IPS-NIHi11 (cell line): ENCODE data around the gene KCNN4.
"Not testable (repeated sequence)": the region's sequence is repeated elsewhere in the genome, so short reads cannot be mapped to it uniquely, and the experiment has no call there.

Experiments used
- DNase-seq: peaks from one replicate; pipeline ENCODE4 v3.0.0; 2012; ENCODE audit warnings: mixed read lengths, low spot score

KCNN4 gene

DNA sequence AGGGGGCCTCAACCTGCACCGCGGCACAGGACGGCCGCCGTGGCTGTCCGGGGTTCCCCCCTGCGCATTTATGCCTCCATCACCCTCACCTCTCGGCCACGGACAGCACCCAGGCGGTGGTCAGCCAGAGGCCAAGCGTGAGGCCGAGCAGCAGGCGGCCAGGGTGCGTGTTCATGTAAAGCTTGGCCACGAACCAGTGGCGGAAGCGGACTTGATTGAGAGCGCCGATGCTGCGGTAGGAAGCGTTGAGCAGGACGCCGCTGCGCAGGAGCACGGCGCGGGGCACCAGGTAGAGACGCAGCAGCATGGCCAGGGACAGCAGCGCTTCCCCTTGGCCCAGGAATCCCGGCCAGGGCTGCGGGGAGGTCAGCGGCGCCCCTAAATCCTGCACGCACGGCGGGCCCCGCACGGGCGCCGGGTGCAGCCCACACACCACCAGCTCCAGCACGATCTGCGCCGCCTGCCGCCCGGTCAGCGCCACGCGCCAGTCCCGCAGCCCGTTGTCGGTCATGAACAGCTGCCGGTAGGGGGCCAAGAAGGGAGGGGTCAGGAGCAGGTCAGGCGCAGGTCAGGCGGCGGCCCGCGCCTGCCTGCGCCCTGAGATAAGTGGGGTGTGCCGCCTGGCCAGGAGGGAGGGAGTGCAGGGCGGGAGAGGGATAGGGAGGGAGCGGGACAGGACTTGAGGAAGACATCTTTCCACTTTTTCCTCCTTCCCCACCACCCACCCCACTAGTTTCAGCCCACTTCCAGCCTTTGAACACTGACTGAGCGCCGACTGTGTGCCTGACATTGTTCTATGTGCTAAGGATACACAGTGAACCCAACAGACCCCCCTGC is 6.5 kb downstream of the KCNN4 start:
- peak; percentile 92 for DNase-seq

DNA sequence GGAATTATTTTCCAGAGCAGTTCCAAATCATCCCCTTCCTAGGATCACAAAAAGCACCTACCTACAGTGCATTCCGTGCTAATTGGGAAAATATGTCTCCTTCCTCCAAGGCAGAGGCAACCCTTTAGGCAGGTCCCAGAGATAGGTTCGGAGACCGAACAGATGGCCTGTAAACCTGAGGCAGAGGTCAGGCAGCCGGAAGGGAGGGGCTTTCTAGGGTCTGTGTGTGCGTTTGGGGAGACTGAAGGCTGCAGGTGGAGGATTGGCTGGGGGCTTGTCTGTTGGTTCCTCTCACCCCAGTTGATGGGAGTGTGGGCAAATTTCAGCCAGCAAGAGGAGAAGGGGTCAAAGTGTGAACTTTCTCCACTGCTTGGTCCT is 7.1 kb downstream of the KCNN4 start:
- no peak for DNase-seq

DNA sequence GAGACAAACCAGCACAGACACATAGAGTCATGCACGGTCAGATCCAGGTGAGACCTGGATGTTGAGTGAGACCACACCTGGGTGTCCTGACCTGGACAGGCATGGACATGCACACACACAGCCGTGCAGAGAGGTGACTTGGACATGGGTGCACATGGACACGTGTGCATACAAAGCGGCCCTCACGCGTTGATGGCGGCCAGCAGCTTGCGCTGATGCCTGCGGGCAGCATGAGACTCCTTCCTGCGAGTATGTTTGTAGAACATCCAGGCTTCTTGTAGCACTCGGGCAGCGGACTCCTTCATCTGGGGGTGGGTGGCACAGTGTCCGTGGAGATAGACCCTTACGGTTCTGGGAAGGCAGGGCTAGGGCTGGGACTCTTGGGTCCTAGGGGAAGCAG is 11.5 kb downstream of the KCNN4 start:
- DNase-seq = no peak

DNA sequence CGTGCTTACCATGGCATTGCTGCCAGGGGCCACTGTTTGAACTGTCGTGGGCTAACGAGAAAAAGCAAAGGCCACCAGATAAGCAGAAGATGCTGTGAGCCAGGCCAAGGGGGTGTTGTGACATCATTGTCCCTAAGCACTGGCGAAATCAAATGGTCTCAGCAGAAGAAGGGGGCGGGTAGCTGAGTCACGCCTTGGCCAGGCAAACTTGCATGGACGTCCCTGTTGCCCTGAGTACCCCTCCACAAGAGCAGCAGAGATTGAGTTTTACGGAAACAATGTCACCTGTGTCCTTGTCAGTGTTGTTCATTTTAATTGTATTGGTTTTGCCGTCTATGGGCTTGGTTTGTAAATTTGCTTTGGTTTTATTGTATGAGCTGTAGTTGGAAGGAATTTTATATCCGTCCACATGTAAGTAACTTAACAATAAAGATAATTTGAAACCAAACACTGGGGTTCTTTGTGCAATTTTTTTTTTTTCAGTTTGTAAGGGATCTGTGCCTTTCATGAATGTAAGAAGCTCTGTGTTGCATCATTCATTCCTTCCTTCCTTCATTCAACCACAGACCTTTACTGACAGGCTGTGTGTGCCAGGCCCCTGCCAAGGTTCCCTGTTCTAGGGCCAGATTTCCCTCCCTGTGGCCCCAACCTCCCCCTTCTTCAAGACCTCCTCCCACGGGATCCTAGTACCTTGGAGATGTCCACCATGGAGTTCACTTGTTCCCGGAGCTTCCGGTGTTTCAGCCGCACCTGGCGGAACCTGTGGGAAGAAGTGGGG is 12.3 kb downstream of the KCNN4 start:
- DNase-seq = no peak

DNA sequence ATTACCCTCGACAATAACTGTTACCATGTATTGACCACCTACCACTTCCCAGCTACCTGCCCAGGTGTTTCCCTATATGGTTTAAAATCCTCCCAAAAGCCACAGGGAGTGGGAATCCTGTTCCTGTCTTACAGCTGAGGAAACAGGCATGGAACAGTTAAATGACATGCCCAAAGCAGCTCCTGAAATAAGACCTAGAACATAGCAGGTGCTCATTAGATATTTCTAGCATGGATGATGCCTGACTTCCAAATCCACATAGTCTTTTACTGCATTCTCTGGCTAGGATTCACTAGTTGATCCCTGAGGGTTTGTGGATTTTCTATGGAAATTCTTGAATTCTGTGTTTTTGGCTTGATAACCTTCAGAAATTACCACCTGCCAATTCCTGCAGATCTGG is 13.0 kb downstream of the KCNN4 start:
- DNase-seq = no peak

DNA sequence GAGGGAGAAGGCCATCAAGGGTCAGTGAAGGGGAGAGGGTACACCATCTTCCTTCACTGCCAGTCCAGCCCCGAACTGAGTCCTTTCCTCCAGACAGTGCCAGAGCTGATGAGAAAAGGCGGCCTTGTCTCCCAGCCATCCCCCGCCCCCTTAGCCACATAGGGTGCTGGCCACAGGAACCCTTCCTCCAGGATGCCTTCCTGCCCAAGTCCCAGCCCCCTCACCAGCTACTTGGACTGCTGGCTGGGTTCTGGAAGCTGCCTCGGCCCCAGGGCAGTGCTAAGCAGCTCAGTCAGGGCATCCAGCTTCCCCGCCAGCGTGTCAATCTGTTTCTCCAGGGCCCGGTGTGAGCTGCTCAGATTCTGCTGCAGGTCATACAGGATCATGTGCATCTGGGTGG is 13.5 kb downstream of the KCNN4 start:
- DNase-seq = no peak

DNA sequence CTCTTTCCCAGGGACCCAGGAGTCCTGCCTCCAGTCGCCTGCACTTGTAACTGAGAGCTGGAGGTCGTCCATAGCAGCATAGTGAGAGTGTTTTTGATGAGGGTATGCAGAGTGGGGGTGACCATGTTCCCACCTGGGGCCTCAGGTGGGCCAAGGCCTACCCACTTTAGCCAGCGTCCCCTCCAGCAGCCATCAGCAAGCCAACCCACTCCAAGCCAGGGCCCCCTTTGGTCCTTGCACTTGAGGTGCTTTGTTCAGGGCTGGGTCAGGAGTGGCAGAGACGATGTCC is 14.1 kb downstream of the KCNN4 start:
- no peak for DNase-seq

DNA sequence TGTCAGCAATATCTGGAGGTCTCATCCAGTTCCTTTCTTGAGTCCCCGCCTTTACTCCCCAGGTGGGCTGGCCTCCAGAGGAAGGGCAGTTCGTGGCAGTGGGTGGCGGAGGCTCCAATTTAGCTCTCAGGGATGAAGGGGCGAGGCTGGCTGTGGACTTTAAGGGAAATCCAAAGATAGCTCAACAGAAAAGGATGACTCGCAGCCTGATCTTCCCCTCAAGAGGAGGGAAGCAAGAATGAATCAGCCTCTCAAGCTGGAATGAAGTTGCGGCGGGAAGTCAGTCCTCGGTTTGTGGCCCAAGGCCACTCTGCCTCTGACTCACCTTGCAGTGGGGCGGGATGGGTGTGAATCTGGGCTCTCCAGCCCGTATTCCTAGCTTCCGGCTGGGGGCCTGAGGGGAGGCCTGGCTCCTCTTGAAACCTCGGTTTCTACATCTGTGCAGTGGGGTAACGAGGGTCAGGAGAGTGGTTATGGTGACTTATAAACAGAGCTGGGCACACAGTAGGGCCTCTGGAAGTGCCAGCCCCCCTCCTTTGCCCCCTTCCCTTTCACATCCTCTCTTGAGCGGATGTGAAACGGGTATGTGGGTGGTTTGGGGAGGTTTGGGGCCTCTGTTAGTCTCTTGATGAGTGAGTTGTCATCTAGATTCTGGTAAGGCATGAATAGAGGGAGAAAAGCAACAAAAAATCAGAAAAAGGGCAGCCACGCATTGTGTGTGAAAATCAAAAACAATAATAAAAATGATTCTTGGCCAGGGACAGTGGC is 15.5 kb downstream of the KCNN4 start:
- no peak for DNase-seq

DNA sequence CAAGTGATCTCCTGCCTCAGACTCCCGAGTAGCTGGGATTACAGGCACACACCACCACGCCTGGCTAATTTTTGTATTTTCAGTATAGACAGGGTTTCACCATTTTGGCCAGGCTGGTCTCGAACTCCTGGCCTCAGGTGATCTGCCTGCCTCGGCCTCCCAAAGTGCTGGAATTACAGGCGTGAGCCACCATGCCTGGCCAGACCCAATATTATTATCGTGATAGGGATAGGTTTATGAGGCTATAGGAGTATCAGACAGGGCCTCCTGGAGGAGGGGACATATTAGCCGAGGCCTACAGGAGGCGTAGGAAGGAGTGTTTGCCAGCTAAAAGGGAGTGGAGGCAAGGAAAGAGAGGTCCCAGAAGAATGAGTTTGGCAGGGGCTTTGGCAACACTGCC is 16.1 kb downstream of the KCNN4 start:
- DNase-seq = not testable (repeated sequence)

DNA sequence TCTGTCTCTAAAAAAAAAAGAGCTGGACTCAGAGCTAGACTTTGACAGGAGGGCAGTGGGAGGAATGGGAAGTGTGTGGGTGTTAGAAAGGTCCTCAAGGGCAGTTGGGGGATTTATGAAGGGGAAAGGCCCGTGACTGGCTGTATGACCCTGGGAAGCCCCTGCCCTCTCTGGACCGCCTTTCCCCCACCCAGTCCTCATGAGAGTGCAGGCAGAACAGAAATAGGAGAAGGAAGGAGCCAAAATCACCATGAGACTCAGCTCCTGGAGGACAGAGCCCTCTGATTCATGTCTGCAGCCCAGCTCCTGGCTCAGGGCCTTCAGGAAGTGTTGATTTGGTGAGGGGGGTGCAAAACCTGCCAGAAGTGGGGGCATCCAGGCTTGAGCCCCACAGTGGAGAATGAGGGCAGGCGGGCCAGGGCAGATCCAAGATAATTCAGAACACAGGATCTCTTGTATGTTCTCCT is 17.3 kb downstream of the KCNN4 start:
- DNase-seq = no peak

DNA sequence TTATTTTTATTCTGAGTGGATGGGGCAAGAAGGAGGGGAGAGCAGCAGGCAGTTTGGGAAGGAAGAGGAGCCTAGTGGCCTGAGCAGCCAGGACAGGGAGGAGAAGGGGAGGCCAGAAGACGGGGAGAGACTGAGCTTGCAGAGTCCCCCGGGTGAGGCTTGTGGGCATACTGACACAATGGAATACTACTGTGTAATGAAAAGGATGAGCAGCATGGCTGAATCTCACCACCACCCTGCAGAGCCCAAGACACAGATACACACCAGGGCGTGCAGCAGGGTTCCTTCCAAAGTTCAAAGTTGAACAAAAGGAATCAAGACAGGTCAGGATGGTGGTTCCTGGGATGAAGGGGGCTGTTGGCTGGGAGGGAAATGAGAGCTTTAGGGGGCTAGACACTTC is 18.0 kb downstream of the KCNN4 start:
- no peak for DNase-seq

DNA sequence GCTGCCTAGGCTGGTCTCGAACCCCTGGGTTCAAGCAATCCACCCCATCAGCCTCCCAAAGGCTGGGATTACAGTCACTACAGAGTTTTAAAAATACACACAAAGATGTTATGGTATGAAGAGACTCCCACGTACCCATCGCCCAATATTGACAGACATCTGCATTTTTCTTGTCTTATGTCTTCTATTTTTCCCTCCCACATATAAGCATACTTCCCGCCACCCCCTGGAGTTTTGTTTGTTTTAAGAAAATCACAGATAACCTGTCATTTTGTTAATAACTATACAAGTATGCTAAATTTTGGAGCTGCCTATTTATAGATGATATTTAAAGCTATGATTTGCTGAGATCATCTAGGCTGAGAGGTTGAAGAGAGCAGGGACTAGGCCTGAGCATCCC is 19.8 kb downstream of the KCNN4 start:
- DNase-seq = no peak

DNA sequence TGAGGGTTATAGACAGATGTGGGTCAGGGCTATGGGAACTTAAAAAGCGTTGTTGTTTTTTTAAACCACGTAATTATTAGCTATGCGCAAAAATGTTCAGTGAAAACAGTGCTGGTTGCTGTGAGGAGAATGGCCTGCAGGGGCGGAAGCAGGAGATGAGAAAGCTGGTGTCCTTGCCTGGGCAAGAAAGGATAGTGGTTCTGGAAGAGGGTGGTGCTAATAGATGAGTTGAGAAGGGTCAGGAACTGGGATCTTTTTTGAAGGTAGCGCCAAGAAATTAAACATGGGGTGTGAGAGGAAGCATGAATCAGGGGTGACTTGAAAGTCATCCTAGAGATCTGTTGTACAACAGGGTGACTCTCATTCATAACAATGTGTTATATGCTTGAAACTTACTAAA is 21.3 kb downstream of the KCNN4 start:
- no peak for DNase-seq

DNA sequence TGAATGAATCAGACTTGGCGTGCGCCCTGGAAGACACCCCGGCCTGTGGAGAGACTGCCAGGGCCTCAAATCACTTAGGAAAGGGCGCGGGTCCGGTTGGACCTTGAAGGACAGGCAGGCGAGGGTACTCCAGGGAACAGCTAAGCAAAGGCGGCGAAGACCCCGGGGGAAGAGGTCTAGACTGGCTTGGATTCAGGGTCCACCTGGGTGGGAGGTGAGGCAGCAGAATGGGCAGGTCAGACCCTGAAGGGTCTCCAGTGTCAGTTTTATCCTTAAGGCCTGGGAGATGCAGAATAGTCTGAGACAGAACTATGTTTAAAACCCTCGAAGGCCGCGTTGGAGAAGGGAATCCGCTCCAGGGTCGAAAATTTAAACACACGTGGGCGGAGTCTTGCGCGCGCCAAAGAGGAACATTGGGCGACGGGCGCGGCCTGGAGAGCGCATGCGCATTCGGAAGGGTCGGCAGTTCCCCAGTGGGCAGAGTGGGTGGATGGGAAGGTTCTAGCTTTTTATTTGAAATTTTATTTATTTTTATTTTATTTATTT is 25.4 kb downstream of the KCNN4 start:
- DNase-seq = peak; percentile 70

DNA sequence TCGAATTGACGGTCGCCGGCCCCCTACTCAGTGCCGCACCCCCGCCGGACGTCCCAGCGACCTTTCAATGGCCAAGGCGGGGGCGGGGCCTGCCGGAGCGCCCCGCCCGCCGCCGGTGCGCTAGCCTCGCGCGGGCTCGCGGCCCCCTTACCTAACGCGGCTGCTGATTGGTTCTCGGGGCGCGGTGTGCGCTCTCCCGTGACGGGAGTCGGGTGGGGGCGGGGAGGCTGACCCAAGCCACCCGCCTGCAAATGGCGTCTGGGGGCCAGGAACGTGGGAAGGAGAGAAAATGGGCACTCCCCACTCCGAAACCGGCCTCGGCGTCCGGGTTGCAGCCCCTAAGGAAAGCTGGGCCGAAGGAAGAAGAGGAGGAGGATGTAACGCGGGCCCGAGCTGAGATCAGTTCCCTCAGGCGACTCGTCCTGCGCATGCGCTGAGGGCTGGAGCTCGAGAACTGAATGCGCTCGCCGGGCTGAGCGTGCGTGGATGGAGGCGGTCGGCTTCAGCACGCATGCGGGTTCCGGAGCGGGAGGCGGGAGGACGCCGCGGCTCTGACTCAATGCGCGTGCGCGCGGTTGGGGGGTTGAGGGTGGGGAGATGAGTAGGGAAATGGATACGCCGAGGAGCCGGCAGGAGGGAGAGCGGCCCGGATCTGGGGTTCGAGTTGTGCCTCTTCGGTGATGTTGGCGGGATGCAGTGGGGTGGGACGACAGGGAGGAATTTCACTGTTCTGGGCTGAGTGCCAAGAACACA is 26.1 kb downstream of the KCNN4 start, which contains the start of gene SMG9:
Gene SMG9, minus strand, starts transcription at position 460 of the 753 bp plus-strand sequence. CDS start 4,221 bp downstream, outside the sequence.
- peak; percentile 97 for DNase-seq

DNA sequence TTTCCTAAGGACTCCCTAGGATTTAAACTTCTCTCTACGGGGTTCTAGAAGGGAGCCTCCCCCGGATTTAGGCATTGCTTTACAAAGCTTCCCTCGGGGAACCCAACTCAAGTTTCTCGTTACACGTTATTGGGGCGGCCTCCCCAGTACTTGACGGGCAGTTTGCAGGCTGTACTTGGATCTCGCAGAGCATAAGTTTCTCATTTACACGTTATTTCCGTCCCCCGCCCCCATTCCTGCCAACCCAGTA is 26.6 kb downstream of the KCNN4 start:
- no peak for DNase-seq

DNA sequence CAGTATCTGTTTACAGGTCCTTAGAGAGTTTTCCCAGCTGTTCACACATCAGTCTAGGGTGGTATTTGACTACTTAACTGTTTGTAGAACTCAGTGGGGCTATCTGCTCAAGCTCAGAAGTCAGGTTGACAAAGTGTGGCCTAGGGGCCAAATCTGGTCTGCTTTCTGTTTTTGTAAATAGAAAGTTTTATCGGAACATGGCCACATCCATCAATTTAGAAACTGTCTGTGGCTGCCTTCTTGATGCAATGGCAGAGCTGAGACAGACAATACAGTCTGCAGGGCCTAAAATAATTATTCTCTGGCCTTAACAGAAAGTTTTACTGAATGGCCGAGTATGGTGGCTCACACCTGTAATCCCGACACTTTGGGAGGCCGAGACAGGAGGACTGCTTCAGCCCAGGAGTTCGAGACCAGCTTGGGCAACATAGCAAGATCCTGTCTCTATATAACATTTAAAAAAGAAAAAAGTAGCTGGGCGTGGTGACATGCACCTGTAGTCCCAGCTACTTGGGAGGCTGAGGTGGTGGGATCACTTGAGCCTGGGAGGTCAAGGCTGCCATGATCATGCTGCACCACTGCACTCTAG is 28.4 kb downstream of the KCNN4 start:
- no peak for DNase-seq

DNA sequence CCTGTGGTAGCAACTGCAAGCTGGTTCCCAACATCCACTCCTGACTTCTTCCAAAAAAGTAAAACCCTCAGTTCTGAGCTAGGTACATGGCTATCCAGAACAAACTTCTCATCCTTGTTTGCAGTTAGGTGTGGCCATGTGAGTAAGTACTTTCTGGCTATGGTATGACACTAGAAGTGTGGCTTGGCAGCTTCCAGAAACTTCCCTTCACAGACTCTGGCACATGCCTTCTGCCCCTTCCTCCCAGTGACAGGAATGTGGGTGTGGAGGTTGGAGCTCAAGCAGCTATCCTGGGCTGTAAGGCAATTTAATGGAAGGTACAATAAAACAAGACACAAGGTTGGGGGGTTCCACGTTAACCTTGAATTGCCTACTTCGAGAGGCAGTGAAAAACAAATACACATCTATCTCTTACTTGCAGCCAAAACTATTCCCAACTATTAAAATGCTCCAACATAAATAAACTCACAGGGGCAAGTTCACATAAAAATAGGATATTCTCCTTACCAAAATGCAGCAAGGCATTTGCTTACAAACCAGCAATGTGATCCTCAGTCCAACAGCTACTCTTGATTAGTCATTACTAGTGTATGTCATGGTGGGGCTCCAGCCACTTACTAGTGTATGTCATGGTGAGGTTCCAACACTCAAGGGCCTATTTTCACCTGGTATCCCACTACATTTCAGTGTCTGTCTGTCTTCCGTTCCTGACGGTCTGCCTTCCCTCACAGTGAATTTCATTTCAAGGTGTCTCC is 29.1 kb downstream of the KCNN4 start:
- DNase-seq = no peak

DNA sequence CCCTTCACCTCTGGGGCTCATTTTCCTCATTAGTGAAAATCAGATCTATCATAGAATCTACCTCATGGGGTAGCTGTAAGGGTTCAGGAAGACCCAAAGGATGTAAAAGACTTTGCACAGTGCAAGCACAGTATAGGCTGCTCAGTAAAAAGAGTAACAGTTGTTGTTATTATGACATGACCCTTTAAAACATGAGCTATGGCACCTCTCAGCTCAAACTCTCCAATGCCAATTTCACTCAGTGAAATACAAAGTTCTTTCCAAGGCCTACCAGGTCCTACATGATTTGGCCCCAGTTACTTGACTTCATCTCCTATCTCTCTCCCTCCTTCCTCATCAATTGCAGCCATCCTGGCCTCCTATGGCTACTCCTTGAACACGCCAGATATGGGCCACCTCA is 30.9 kb downstream of the KCNN4 start:
- DNase-seq = no peak

DNA sequence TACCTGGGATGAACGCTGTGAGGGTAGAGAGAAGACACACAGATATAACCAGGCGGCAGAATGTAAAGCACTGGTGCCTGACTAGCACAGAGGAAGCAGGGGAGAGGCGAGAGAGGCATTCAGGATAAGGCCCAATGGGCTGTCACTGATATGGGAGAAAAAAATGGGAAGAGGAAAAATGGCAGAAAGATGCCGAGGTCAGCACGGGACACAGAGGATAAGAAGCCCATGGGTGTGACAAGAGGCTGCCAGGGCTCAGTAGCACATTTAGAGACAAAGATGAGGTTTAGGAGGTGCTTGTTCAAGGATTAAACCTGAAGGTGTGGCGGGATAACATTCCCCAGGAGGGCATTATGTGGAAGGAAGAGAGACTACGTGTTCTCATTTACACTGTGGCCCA is 31.6 kb downstream of the KCNN4 start:
- no peak for DNase-seq

DNA sequence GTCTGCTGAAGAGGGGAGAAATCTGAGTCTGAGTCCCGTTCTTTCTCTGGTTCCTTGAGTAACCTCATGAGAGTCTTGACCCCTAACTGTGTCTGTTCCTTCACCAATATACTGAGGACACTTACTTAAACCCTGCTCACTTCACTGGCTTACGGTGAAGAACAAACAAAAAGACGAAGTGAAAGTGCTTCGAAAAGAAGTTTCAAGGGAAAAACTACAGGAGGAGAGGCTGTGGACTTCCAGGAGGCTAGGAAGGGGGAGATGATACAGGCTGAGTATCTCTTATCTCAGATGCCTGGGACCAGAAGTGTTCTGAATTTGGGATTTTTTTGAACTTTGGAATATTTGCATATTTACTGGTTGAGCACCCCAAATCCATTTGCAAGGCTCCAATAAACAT is 32.1 kb downstream of the KCNN4 start:
- DNase-seq = no peak
